Dedifferentiated amniotic fluid mesenchymal stem cell (primary cell): ENCODE results near the gene CERS6.

Experiments
- DNase-seq: peaks from one replicate; pipeline ENCODE4 v3.0.0-alpha.2; 2016; ENCODE audit errors: extremely low spot score

CERS6 gene

DNA sequence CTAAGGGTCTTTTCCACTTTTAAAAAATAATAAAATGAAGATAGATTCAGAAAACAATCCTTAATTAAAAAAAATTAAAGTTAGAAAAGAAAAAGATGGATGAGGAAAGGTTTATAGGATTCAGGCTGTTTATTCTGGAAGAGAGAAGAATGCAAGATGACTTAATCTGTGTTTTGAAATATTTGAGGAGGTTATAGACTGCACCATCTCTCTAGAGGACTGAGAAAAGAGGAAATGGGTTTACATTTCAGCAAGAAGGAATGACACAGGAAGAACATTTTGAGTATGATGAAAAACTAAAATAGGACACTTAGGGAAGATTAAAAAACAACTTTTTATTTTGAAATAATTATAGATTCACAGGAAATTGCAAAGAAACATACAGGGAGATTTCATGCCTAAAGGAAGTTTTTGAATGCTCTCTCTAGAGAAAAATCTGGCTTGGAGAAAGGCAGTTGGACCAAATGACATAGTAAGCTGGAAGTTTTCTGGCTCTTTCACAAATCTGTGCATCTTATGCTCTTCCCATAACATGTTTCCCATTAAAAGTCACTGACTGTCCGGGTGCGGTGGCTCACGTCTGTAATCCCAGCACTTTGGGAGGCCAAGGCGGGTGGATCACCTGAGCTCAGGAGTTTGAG lies 75.0 kb downstream of the CERS6 start:
- no peak for DNase-seq

DNA sequence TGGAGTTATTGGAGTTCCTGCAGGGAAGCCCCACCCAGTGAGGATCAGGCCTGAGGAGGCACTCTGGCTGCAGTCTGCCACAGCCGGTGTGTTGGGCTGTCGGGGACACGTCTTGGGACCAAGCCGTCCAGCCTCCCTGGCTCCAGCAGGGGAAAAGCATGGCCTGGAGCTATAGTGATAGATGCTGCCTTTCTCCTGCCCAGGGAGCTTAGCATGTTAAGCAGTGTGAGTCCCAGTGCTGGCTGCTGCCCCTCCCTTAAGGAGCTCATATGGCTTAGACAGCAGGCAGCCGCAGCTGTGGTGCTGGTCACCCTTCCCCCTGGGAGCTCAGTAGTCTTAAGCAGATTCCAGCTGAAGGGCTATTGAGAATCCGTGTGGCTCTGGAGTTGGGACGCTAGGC lies 78.9 kb downstream of the CERS6 start:
- no peak for DNase-seq

DNA sequence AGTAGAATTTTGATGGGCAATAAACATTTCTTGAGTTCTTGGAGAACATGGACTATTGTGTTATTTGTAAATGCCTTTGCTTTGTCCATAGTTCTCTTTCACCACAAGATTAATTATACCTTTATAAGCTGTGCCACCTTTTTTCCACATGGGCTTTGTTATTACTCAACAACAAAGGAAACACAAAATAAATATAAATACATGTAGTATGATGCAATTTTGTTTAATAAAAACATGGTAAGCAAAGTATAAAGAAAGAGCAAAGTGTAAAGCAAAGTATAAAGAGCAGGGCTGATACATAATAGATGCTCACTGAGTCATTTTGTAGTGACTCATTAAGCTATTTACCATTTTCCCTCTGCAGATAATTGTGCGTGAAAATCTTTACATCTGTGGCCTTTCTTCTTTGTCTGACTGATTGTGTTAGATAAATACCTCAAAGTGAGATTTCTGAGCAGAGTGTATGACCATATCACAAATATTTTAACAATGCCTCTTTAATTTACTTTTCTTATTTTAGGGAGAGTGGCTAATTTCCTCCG lies 80.9 kb downstream of the CERS6 start:
- DNase-seq: no peak

DNA sequence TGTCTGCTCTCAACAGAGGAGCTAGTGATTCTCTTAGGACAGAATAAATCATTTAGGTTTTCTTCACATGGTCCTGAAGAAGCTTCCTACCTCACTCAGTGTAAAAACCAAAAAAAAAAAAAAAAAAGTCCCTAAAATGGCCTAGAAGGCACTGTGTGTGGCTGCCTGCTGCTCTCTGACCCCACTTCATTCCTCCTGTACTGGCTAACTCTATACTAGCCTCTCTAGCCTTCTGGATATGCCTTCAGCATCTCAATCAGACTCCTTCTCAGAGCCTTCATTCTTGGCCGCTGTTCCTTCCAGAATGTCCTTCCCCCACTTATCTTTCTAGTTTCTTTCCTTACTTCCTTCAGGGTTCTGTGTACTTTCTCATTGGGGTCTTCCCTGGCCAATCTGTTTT lies 82.1 kb downstream of the CERS6 start:
- no peak for DNase-seq

DNA sequence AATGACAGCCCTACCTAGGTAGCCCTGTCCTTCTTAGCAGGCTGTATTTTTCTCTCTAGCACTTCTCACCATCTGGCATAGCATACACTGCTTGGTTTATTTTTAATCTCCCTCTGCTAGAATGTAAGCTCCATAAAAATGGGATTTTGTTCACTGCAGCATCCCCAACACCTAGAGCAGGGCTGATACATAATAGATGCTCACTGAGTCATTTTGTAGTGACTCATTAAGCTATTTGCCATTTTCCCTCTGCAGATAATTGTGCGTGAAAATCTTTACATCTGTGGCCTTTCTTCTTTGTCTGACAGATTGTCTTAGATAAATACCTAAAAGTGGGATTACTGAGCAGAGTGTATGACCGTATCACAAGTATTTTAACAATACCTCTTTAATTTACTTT lies 82.5 kb downstream of the CERS6 start:
- DNase-seq: no peak

DNA sequence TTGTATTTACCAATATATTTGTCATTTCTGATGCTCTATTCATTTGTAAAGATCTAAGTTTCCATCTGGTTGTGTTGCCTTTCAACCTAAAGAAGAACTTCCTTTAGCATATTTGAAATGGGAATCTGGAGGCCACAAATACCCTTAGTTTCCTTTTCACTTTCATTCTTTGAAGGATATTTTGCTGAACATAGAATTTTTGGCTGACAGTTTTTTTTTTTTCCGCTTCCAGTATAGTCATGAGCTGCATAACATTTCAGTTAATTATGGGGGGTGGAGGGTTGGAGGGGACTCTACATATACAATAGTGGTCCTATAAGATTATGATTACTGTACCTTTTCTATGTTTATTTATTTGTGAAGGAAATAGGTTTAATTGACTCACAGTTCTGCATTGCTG lies 83.9 kb downstream of the CERS6 start:
- no peak for DNase-seq

DNA sequence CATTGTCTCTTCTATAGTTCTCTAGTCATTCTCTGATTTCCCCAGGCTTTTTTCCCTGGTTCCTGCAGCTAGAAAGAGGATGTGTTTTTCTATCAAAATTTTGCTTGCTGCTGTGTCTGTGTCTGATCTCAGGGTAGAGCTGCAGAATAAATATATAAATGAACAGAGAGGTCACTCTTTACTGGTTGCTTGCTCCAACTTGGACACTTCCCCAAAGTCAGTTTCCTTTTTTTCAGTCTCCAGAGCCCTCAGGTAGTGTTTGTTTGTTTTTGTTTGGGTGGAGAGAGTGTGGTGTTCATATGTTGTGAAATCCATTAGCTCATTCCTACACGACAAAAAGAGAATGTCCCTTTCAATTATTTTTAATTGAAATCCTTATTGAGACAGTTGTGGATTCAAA lies 85.8 kb downstream of the CERS6 start:
- DNase-seq: no peak

DNA sequence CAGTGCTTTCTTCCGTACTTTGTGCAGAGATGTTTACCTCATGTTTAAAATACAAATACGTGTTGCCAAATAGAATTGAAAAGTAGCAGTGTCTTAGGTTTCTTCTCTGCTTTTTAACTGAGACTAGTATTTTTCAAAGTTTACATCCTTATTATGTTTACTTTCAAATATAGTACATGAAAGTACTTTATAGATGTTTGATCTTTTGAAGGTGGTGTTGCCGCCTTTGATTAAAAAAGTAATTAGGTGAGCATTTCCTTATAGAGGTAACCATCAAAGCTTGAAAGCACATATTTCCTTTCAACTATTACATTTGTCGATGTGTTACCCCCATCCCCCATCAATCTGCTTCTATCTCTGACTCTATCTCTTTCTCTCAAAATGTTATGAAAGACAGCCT lies 87.0 kb downstream of the CERS6 start:
- no peak for DNase-seq

DNA sequence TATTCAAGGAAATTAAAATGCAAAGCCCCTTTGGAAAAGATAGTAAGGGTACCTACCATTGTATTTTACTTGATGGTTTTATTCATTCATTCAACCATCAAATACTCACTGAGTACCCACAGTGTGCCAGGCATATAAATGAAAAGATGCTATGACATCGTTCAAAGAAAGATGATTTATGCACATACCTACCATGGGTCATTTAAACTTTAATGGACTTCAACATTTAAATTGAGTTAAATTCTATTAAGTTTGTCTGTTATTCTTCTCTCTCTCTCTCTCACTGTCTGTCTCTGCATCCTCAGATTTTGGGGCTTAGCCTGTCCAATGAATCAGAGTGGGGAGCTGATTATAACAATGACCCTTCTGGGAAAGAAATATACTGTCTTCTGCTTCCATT lies 87.9 kb downstream of the CERS6 start:
- no peak for DNase-seq

DNA sequence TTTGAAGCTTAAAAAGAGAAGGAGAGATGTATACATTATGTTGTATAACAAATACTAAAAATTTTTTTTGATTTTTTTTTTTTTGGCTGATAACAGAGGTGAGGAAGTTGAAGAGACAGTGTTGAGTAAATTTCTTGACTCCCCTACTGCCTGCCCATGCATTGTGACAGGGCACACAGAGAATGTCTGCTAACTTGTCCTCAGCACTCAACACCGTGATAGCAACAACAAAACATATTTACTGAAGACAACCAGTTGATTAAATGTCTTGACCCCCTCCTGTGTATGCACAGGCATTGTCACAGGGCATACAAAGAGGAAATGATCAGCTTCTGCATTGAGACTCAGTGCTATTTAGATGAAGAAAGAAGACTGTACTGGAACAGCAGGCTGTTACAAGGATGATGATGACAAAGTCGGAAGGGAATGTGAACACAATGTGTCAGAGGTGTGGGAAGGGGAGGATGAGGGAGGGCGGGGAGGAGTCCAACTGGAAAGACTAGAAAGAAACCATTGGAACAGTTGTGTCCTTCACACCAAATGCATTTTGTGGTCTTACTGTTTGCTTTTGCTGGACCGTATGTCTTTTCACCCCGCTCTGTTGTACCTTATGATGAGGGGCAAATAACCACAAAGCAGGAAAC lies 89.5 kb downstream of the CERS6 start:
- DNase-seq: peak; percentile 55

DNA sequence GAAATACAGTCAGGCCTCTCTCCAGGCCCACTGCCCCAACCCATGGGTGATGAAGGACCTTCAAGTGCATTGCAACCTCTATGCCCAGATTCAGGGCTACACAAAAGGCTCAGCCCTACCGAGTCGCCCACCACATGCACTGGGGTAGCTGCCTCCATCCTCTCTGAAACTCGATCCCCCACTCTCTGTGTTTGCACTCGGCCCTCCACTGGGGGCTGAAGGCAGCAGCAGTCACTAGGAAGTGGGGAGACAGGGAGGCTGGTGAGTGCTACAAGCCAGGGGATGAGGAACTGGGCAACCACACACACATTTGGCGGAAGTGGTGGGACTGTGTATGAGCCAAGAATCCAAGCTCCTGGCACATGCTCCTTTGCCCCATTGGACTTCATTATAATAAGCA lies 94.6 kb downstream of the CERS6 start:
- DNase-seq: no peak

DNA sequence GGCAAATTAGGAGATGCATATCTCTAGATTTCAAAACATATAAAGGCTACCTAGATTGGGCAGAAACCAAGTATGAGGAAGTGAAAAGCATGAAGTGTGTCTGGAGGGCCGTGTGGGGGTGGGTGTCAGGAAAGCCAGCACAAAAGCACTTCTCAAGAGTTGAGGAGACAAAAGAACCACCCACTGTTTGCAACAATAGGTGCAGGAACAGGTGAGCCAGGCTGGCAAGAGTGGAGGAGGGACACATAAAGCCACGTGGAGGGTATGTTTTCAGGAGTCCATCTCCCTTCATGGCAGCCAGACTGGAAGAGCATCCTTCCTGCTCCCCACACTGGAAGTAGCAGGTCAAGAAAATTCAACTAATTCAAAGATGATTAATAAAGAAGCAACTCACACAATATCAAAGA lies 96.4 kb downstream of the CERS6 start:
- DNase-seq: no peak

DNA sequence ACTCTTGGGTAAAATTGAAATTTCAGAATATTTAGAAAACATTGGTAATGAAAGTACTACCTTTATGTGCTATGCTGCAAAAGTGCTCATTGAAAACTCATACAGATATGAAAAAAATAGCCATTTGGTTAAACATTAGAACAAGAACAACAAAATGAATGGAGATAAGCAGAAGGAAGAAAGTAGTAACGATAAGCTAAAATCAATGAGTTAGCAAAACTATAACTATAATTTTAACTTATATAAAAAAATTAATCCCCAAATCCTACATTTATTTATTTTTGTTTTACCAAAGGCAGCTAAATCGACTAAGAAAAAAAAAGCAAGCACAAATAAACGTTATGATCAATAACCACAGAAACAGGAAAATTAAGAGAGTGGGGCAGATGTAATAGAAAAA lies 99.2 kb downstream of the CERS6 start:
- no peak for DNase-seq

DNA sequence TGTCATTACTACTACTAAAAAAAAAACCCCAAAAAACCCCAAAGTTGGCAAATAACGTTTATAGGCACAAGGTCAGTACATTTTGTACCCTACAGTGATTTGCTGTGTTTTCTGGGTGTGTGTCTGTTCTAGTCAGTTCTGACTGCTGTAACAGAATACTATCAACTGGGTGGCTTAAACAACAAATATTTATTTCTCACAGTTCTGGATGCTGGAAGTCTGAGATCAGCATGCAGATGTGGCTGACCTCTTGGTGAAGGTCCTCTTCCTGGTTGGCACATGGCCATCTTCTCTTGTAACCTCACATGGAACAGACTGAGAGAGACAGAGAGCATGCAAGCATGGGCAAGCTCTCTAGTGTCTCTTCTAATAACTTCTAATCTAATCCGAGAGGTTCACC lies 103.1 kb downstream of the CERS6 start:
- DNase-seq: no peak

DNA sequence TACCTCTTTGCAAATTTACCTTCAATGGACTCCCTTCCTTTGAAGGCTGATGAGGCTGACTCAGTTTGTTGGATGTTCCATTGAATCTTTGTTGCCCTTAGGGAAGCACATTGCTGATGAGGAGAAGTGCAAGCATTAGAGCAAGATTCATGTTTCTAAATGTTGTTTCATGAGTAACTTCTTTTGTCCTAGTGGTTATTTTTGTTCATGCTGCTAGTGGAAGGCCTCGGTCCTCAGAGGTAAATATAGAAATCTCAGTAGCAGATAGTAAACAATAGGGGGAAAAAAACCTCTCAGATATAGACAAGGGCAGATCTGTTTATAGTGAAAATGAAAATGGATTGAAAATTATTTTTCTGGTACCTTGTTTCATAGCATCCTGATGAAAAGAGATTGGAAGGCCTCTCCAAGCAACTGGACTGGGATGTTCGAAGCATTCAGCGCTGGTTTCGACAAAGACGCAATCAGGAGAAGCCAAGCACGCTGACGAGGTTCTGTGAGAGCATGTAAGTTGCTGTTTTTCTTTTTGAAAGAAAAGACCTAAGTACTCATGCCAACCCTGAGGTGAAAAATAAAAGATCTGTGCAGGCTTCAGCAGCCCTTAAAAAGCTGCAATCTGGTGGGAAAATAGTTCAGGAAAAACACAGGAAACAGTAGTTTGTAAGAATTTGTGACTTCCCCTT lies 104.9 kb downstream of the CERS6 start:
- DNase-seq: no peak

DNA sequence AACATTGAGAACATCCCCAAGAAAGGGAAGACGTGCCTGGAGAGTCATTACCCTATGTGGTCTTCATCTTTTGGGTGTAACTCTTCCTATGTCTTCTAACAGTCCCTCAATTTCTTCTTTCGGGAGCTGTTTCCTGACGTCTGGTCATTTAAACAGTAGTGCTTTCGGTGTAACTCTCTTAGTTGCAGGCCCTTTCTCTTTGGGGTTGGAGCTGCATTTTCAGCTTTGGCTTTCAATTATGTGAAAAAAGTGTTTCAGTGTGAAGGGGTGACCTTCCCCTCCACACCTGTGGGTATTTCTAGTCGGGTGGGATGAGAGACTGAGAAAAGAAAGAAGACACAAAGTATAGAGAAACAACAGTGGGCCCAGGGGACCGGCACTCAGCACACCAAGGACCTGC lies 105.9 kb downstream of the CERS6 start:
- no peak for DNase-seq

DNA sequence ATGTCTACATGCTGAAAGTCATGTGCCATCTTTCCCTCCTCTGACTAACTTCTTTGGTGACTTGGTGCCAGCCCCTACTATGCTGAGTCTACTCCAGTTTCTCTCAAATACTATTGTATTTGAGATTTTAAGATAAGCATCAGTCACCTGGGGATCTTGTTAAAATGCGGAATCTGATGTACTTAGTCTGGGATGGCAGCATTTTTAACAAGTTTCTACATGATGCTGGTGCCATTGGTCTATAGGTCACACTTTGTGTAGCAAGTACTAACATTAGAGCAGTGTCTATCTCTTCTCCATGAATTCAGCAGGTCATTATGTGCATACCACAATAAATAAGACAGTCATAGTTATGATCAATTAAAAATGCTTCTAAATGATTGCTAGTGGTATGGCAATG lies 106.9 kb downstream of the CERS6 start:
- no peak for DNase-seq

DNA sequence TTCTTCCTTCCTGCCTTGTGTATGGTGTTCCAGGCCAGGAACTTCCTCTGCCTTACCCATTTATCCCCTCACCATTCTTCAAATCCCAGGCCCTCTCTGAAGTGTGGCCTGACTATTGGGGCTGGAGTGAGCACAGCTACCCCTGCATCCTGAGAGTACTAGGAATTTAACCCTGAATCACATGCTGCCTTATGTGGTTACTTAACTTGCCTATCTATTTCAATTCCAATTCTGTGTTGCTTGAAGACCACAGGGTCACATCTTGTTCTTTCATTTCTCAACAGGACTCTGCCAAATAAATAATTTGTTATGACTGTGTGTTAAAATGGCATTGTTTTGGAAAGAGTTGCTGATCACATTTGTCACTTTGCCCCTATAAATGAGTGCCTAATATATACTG lies 108.6 kb downstream of the CERS6 start:
- DNase-seq: no peak

DNA sequence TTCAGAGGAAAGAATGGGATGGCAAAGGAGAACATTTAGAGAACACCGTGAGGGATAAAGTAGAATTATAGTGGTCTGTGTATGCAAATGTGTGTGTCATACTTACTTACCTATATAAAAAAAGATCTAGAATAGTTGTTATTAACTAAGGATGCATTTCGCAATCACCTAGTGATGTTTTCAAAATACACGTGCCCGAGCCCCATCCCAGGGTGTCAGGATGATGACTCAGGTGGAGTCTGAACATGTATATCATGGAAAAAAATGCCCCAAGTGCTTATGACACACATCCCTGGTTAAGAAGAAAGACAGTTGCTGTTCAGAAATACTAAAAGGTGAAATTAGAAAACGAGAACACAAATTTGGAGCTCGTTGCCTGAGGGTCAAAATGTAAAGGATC lies 109.0 kb downstream of the CERS6 start:
- no peak for DNase-seq

DNA sequence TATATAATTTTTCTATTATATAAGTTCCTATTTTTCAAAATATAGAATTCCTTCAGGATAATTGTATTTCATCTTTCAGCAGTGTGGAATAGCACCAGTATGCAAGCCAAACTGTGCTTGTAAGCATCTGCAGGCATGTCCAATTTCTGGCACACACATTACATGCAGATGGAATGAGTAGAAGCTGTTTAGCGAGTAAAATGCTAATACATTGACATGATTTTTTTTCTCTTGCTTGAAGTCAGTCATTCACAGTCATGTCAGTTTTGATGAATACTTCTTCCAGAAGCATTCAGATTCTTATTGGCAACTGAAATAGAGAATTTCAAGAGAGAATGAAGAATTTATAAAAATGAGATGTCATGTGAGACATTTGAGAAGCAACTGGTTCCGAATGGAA lies 109.4 kb downstream of the CERS6 start:
- DNase-seq: no peak

DNA sequence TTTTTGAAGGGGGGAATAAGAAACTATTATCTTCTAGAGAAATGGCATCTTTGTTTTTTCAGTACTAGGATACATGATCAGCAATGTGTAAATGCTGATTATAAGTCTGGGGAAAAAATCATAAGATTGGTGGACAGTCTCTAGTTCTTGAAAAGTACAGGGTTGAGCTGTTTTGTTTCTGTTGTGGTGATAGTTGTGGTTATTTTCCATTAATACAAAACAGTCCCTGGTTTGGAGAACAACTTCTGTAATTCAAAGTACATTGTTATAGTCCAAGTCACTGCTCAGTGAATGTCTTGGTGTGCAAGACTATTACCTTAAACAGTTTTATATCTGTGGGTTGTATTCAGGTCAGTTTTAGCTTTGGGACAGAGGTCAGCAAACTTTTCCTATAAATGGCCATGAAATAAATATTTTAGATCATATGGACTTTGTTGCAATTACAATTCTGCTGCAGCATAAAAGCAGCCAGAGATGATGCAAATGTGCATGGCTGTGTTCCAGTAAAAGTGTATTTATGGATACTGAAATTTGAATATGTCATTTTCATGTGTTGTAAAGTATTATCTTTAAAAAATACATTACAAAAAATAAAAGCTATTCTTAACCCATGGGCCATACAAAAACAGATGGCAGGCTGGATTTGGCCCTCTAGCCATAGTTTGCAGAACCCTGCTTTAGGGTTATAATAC lies 111.0 kb downstream of the CERS6 start:
- no peak for DNase-seq

DNA sequence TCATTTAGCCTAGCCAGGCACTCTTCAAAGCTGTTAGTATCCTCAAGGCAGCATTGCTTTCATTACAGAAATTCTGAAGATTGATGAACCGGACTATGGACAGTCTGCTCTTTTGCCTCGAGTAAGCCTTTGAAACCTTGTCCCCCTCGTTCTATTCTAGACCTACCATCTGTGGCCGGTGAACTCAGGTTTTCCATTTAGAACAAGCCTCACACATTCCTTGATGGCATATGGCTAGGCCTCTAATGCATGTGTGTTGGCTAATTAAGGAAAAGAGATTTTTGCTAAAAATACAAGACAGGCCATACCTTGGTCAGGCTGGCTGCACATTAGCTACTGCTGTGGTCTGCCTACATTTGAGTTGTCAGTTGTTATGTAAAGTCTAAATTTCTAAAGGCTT lies 111.8 kb downstream of the CERS6 start:
- DNase-seq: no peak
